SK-N-SH treated with all-trans-retinoic acid at 6 μM for 48 hours (cell line): ENCODE data around the gene NKTR.

Experiments used
- ATAC-seq: fragments of 200-7000 bp; cut with Tn5 transposase; 3 replicates; pipeline ENCODE4 v1.9.1; 2020; ENCODE audit warnings: mild to moderate bottlenecking, moderate library complexity
- ARNTL ChIP-seq: fragments of 450-650 bp; formaldehyde crosslinking; IDR thresholded peaks from 2 replicates; pipeline ENCODE4 v1.5.0; 2020; ENCODE audit warnings: low read depth, mild to moderate bottlenecking, moderate library complexity, borderline replicate concordance
- BACH2 ChIP-seq: fragments of 250-450 bp; sonication (Bioruptor Pico); IDR thresholded peaks from 2 replicates; pipeline ENCODE4 v1.9.0; 2021; ENCODE audit warnings: mild to moderate bottlenecking, borderline replicate concordance
- CSDC2 ChIP-seq: fragments of 250-450 bp; sonication (Bioruptor Pico); IDR thresholded peaks from 2 replicates; pipeline ENCODE4 v1.5.0; 2020; ENCODE audit warnings: mild to moderate bottlenecking, moderate library complexity
- ESRRG ChIP-seq: fragments of 250-450 bp; sonication (Bioruptor Pico); IDR thresholded peaks from 2 replicates; pipeline ENCODE4 v1.6.1; 2021; ENCODE audit warnings: mild to moderate bottlenecking
- GLIS3 ChIP-seq: fragments of 250-450 bp; sonication (Bioruptor Pico); IDR thresholded peaks from 2 replicates; pipeline ENCODE4 v1.5.0; 2020; ENCODE audit warnings: mild to moderate bottlenecking, moderate library complexity
- ISL1 ChIP-seq: fragments of 250-450 bp; sonication (Bioruptor Pico); IDR thresholded peaks from 2 replicates; pipeline ENCODE4 v2.1.2; 2022; ENCODE audit warnings: mild to moderate bottlenecking, moderate library complexity
- PPARA ChIP-seq: fragments of 250-450 bp; sonication (Bioruptor Pico); IDR thresholded peaks from 2 replicates; pipeline ENCODE4 v1.5.0; 2020; ENCODE audit warnings: mild to moderate bottlenecking, borderline replicate concordance
- RARB ChIP-seq: fragments of 250-450 bp; sonication (Bioruptor Pico); IDR thresholded peaks from 2 replicates; pipeline ENCODE4 v1.8.0; 2021; ENCODE audit warnings: mild to moderate bottlenecking, moderate library complexity
- SNAI2 ChIP-seq: fragments of 250-450 bp; sonication (Bioruptor Pico); IDR thresholded peaks from 2 replicates; pipeline ENCODE4 v1.5.0; 2020; ENCODE audit warnings: mild to moderate bottlenecking, moderate library complexity
- TCF4 ChIP-seq: fragments of 250-450 bp; sonication (Bioruptor Pico); IDR thresholded peaks from 2 replicates; pipeline ENCODE4 v1.8.0; 2021; ENCODE audit warnings: mild to moderate bottlenecking, moderate library complexity, borderline replicate concordance
- TOX ChIP-seq: fragments of 250-450 bp; sonication (Bioruptor Pico); IDR thresholded peaks from 2 replicates; pipeline ENCODE4 v1.8.0; 2021; ENCODE audit warnings: mild to moderate bottlenecking, moderate library complexity, borderline replicate concordance
- ZC3H10 ChIP-seq: fragments of 250-450 bp; sonication (Bioruptor Pico); IDR thresholded peaks from 2 replicates; pipeline ENCODE4 v1.5.1; 2021; ENCODE audit warnings: mild to moderate bottlenecking, moderate library complexity
- ZFP30 ChIP-seq: fragments of 450-650 bp; formaldehyde crosslinking; IDR thresholded peaks from 2 replicates; pipeline ENCODE4 v1.5.0; 2022; ENCODE audit warnings: mild to moderate bottlenecking, moderate library complexity
- ZNF565 ChIP-seq: fragments of 450-650 bp; formaldehyde crosslinking; conservative IDR thresholded peaks from 2 replicates; pipeline ENCODE4 v1.5.0; 2020; ENCODE audit warnings: low read depth, mild to moderate bottlenecking, moderate library complexity
- ZNF8 ChIP-seq: fragments of 450-650 bp; formaldehyde crosslinking; IDR thresholded peaks from 2 replicates; pipeline ENCODE4 v1.5.0; 2020; ENCODE audit warnings: mild to moderate bottlenecking, moderate library complexity
- TF ChIP-seq, protein P1 (sequence below): fragments of 250-450 bp; sonication (Bioruptor Pico); IDR thresholded peaks from 2 replicates; pipeline ENCODE4 v1.5.0; 2020; ENCODE audit warnings: mild to moderate bottlenecking, moderate library complexity
- TF ChIP-seq, protein P2 (sequence below): fragments of 250-450 bp; sonication (Bioruptor Pico); IDR thresholded peaks from 2 replicates; pipeline ENCODE4 v1.5.1; 2020; ENCODE audit warnings: low read depth, mild to moderate bottlenecking, moderate library complexity
- TF ChIP-seq, protein P3 (sequence below): fragments of 250-450 bp; sonication (Bioruptor Pico); IDR thresholded peaks from 2 replicates; pipeline ENCODE4 v1.8.0; 2020; ENCODE audit warnings: mild to moderate bottlenecking, moderate library complexity, borderline replicate concordance

The NKTR gene

GRCh38 chr3:42633544-42633943, 33.1 kb downstream of the NKTR start:
- no peak for TF ChIP-seq GLIS3 (CRISPR knock-in tag)
- no peak for TF ChIP-seq ZC3H10 (CRISPR knock-in tag)
- TF ChIP-seq, protein P1, sequence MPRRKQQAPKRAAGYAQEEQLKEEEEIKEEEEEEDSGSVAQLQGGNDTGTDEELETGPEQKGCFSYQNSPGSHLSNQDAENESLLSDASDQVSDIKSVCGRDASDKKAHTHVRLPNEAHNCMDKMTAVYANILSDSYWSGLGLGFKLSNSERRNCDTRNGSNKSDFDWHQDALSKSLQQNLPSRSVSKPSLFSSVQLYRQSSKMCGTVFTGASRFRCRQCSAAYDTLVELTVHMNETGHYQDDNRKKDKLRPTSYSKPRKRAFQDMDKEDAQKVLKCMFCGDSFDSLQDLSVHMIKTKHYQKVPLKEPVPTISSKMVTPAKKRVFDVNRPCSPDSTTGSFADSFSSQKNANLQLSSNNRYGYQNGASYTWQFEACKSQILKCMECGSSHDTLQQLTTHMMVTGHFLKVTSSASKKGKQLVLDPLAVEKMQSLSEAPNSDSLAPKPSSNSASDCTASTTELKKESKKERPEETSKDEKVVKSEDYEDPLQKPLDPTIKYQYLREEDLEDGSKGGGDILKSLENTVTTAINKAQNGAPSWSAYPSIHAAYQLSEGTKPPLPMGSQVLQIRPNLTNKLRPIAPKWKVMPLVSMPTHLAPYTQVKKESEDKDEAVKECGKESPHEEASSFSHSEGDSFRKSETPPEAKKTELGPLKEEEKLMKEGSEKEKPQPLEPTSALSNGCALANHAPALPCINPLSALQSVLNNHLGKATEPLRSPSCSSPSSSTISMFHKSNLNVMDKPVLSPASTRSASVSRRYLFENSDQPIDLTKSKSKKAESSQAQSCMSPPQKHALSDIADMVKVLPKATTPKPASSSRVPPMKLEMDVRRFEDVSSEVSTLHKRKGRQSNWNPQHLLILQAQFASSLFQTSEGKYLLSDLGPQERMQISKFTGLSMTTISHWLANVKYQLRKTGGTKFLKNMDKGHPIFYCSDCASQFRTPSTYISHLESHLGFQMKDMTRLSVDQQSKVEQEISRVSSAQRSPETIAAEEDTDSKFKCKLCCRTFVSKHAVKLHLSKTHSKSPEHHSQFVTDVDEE (CRISPR knock-in tag): no peak
- no peak for TF ChIP-seq CSDC2 (CRISPR knock-in tag)
- TF ChIP-seq SNAI2 (CRISPR knock-in tag): no peak
- TF ChIP-seq PPARA: no peak
- TF ChIP-seq, protein P2, sequence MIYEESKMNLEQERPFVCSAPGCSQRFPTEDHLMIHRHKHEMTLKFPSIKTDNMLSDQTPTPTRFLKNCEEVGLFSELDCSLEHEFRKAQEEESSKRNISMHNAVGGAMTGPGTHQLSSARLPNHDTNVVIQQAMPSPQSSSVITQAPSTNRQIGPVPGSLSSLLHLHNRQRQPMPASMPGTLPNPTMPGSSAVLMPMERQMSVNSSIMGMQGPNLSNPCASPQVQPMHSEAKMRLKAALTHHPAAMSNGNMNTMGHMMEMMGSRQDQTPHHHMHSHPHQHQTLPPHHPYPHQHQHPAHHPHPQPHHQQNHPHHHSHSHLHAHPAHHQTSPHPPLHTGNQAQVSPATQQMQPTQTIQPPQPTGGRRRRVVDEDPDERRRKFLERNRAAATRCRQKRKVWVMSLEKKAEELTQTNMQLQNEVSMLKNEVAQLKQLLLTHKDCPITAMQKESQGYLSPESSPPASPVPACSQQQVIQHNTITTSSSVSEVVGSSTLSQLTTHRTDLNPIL (CRISPR knock-in tag): no peak
- no peak for TF ChIP-seq ZFP30 (CRISPR knock-in tag)
- no peak for TF ChIP-seq BACH2 (CRISPR knock-in tag)
- no peak for TF ChIP-seq ISL1 (CRISPR knock-in tag)
- TF ChIP-seq ZNF8 (CRISPR knock-in tag): no peak
- no peak for ATAC-seq

GRCh38 chr3:42635111-42635510, 34.6 kb downstream of the NKTR start:
- ATAC-seq: peak; percentile 81

GRCh38 chr3:42637001-42637400, 36.5 kb downstream of the NKTR start:
- TF ChIP-seq, protein P1 (CRISPR knock-in tag): no peak
- TF ChIP-seq CSDC2 (CRISPR knock-in tag): no peak
- TF ChIP-seq PPARA: no peak
- TF ChIP-seq TCF4 (CRISPR knock-in tag): no peak
- no peak for TF ChIP-seq BACH2 (CRISPR knock-in tag)
- no peak for TF ChIP-seq ESRRG (CRISPR knock-in tag)
- TF ChIP-seq, protein P3, sequence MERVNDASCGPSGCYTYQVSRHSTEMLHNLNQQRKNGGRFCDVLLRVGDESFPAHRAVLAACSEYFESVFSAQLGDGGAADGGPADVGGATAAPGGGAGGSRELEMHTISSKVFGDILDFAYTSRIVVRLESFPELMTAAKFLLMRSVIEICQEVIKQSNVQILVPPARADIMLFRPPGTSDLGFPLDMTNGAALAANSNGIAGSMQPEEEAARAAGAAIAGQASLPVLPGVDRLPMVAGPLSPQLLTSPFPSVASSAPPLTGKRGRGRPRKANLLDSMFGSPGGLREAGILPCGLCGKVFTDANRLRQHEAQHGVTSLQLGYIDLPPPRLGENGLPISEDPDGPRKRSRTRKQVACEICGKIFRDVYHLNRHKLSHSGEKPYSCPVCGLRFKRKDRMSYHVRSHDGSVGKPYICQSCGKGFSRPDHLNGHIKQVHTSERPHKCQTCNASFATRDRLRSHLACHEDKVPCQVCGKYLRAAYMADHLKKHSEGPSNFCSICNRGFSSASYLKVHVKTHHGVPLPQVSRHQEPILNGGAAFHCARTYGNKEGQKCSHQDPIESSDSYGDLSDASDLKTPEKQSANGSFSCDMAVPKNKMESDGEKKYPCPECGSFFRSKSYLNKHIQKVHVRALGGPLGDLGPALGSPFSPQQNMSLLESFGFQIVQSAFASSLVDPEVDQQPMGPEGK (CRISPR knock-in tag): no peak
- TF ChIP-seq, all 23 proteins: peak for 0
- no peak for ATAC-seq

More at GRCh38 chr3:42635111-42635510, 34.6 kb downstream of the NKTR start:
- no peak for TF ChIP-seq RARB (CRISPR knock-in tag)
- no peak for TF ChIP-seq ZNF8 (CRISPR knock-in tag)
- TF ChIP-seq, protein P3 (CRISPR knock-in tag): no peak
- no peak for TF ChIP-seq ZFP30 (CRISPR knock-in tag)
- no peak for TF ChIP-seq BACH2 (CRISPR knock-in tag)
- TF ChIP-seq, protein P2 (CRISPR knock-in tag): no peak
- TF ChIP-seq ZNF565 (CRISPR knock-in tag): no peak
- TF ChIP-seq, protein P1 (CRISPR knock-in tag): no peak
- TF ChIP-seq ARNTL (CRISPR knock-in tag): no peak
- no peak for TF ChIP-seq GLIS3 (CRISPR knock-in tag)
- TF ChIP-seq ESRRG (CRISPR knock-in tag): no peak
- TF ChIP-seq ZC3H10 (CRISPR knock-in tag): no peak
- no peak for TF ChIP-seq TCF4 (CRISPR knock-in tag)
- no peak for TF ChIP-seq TOX
